Kidney (tissue), 14 donors: ENCODE measurements around the gene PDIA5. TPM values are rescaled to one million over a fixed set of nuclear protein-coding genes. Genes with fewer than 3 reads are reported as not detected.

ENCODE experiments used
- DNase-seq, 5 donors: peaks; one replicate each; pipeline ENCODE4 v3.0.0-alpha.2; 2013 to 2020
- FAIRE-seq: peaks from 2 replicates; lab custom pipeline; 2012; peaks lifted over from hg19 to GRCh38; lab: Jason Lieb, UNC
- H3K27ac ChIP-seq, 2 donors: one replicate each; pipeline ENCODE4 v1.7.0; 2013; ENCODE audit warnings: low read depth in 2 of 2, low read length in 2 of 2, inconsistent platforms in 1 of 2
- H3K27me3 ChIP-seq: one replicate; pipeline ENCODE4 v1.7.1; 2013; ENCODE audit warnings: low read length, inconsistent platforms; ENCODE audit not compliant: control insufficient read depth, insufficient read depth
- H3K36me3 ChIP-seq, 3 donors: one replicate each; pipeline versions ENCODE4 v1.7.0 to v1.7.1; 2013; ENCODE audit warnings: low read length in 3 of 3, control low read depth in 1 of 3, inconsistent platforms in 1 of 3; ENCODE audit not compliant: insufficient read depth in 3 of 3, control insufficient read depth in 2 of 3
- H3K4me1 ChIP-seq, 3 donors: one replicate each; pipeline versions ENCODE4 v1.7.0 to v1.7.1; 2013; ENCODE audit warnings: low read length in 3 of 3, inconsistent platforms in 1 of 3, low read depth in 1 of 3; ENCODE audit not compliant: control insufficient read depth in 2 of 3, insufficient read depth in 2 of 3
- H3K4me3 ChIP-seq, 3 donors: one replicate each; pipeline versions ENCODE4 v1.7.0 to v1.8.1; 2013; ENCODE audit warnings: low read length in 3 of 3, control low read depth in 1 of 3, inconsistent platforms in 1 of 3
- H3K9ac ChIP-seq, 3 donors: one replicate each; pipeline versions ENCODE4 v1.7.0 to v1.7.1; 2013; ENCODE audit warnings: low read length in 3 of 3, control low read depth in 1 of 3, inconsistent platforms in 1 of 3
- H3K9me3 ChIP-seq, 3 donors: one replicate each; pipeline versions ENCODE4 v1.7.0 to v1.7.1; 2013; ENCODE audit warnings: low read length in 3 of 3, control low read depth in 1 of 3, inconsistent platforms in 1 of 3; ENCODE audit not compliant: control insufficient read depth in 2 of 3, insufficient read depth in 1 of 3
- intact Hi-C: fragments of 100-400 bp; cut with DNase I; formaldehyde crosslinking; loops from one replicate; pipeline ENCODE4 v1.11.1; 2022
- polyA plus RNA-seq: library from polyadenylated mRNA; stranded (reverse); fragments of 350-450 nt; fragmentation: Illumina TruSeq; extraction: RNeasy Lipid Tissue Mini Kit (QIAGEN cat#74804); gene quantifications from one replicate; pipeline ENCODE4 v1.2.3, GENCODE V29; 2014; ENCODE audit warnings: low read depth, low replicate concordance; ENCODE audit not compliant: insufficient read depth
- total RNA-seq: library from RNA; stranded (reverse); fragmentation: NEBNext Ultra II Directional; extraction: Animal tissue kit (Norgen Biotek cat#: 25700); gene quantifications from one replicate; pipeline ENCODE4 v1.2.1, GENCODE V29; 2021
- TF ChIP-seq, protein P1 (sequence below): IDR thresholded peaks from 3 replicates; pipeline ENCODE4 v1.5.1; 2012; ENCODE audit warnings: mild to moderate bottlenecking, moderate library complexity, borderline replicate concordance; ENCODE audit not compliant: insufficient read depth; ENCODE audit errors: extremely low read depth
- donor health status: control.
- donor health status: control.
- donor health status: control.
- donor health status: control.
- donor health status: control.
- donor health status: DM: yes; HTN: yes; CAD: no.
- donor health status: Normal renal cell carcinoma (clear cell type).

PDIA5 gene
- total and polyA plus RNA-seq, 2 donors from 2014 or later: 19.9 to 27.9 TPM

GRCh38 chr3:123122525-123123315 is 55.9 kb downstream of the PDIA5 start:
- TF ChIP-seq, protein P1, sequence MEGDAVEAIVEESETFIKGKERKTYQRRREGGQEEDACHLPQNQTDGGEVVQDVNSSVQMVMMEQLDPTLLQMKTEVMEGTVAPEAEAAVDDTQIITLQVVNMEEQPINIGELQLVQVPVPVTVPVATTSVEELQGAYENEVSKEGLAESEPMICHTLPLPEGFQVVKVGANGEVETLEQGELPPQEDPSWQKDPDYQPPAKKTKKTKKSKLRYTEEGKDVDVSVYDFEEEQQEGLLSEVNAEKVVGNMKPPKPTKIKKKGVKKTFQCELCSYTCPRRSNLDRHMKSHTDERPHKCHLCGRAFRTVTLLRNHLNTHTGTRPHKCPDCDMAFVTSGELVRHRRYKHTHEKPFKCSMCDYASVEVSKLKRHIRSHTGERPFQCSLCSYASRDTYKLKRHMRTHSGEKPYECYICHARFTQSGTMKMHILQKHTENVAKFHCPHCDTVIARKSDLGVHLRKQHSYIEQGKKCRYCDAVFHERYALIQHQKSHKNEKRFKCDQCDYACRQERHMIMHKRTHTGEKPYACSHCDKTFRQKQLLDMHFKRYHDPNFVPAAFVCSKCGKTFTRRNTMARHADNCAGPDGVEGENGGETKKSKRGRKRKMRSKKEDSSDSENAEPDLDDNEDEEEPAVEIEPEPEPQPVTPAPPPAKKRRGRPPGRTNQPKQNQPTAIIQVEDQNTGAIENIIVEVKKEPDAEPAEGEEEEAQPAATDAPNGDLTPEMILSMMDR: no peak
- intact Hi-C loops: no loop called here
- Histone ChIP-seq H3K4me3 (no peak overlapping the region), H3K4me1 (no peaks in the 10 kb centered on the region), H3K36me3 (peaks cover 0 to 50% (median 15%) of the 10 kb centered on the region in 3 donors), H3K27ac (no peak overlapping the region), H3K27me3 (no peaks in the 10 kb centered on the region), H3K9me3 (no peaks in the 10 kb centered on the region), H3K9ac (no peak overlapping the region)
- DNase-seq (no peak), FAIRE-seq (no peak)

DNA sequence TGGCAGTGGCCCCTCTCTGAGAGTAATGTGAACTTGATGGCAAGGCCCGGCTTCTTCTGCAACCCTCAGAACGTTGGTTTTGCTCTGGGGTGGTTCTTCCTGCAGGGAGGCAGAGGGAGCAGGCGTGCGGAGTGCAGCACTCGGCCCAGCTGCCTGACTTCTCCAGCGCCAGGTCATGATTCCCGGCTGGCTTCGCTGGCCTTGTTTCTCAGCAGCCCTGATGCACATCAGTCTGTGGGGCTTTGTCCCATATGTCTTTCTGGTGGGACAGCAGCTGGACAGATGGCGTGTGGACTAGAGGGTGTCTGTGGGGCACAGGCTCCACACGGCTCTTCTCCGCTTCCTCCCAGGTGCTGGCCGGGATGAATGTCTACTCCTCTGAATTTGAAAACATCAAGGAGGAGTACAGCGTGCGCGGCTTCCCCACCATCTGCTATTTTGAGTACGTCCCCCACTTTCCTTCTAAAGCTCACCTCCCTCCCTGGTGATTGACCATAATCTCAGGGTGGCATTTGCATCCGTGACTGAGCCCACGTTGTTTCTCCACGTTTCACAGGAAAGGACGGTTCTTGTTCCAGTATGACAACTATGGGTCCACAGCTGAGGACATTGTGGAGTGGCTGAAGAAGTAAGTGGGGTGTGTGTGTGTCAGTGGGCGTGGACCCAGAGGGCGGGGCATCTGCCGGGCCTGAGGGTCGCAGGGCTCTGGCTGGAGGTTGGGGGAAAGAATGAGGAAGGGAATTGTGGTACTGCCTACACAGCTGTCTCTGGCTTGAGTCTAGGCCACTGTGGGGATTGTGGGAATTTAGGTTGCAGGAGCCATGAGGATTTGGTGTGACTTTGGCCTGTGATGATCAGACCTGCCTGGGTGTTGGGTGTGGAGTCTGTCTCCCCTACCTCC is 57.1 kb downstream of the PDIA5 start:
- no peak overlapping the region for H3K9ac ChIP-seq
- H3K27ac ChIP-seq: no peak overlapping the region
- intact Hi-C loops: no loop called here
- DNase-seq (no peak), FAIRE-seq (no peak)
- no peaks in the 10 kb centered on the region for H3K9me3 ChIP-seq
- H3K36me3 ChIP-seq: peaks cover 0 to 50% (median 15%) of the 10 kb centered on the region in 3 donors
- H3K27me3 ChIP-seq: no peaks in the 10 kb centered on the region
- no peaks in the 10 kb centered on the region for H3K4me1 ChIP-seq
- no peak overlapping the region for H3K4me3 ChIP-seq
- TF ChIP-seq, protein P1: no peak

DNA sequence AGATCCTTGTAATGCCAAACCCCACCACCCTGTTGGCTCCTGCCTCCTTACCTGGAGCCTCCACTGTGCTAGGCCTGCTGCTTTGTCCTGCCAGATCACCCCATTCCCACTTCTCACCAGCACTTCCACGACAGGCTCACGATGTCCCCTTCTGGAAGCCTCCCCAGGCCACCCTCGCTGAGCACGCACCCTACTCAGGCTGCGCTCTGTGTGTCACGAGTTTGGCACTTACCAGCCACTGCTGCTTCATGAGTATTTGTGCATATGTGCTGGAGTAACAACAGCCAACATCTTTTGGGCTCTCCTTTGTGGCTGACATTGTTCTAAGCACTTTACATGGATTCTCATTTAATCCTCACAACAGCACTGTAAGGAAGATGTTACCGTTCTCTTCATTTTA is 58.1 kb downstream of the PDIA5 start:
- intact Hi-C loops: no loop called here
- DNase-seq (no peak), FAIRE-seq (no peak)
- Histone ChIP-seq H3K36me3 (peaks cover 0 to 47% (median 13%) of the 10 kb centered on the region in 3 donors), H3K27ac (no peak overlapping the region), H3K27me3 (no peaks in the 10 kb centered on the region), H3K9me3 (no peaks in the 10 kb centered on the region), H3K9ac (no peak overlapping the region), H3K4me3 (no peak overlapping the region), H3K4me1 (no peaks in the 10 kb centered on the region)
- TF ChIP-seq, protein P1: no peak
